ENCODE data around the gene CCDC88C.

The CCDC88C gene

DNA sequence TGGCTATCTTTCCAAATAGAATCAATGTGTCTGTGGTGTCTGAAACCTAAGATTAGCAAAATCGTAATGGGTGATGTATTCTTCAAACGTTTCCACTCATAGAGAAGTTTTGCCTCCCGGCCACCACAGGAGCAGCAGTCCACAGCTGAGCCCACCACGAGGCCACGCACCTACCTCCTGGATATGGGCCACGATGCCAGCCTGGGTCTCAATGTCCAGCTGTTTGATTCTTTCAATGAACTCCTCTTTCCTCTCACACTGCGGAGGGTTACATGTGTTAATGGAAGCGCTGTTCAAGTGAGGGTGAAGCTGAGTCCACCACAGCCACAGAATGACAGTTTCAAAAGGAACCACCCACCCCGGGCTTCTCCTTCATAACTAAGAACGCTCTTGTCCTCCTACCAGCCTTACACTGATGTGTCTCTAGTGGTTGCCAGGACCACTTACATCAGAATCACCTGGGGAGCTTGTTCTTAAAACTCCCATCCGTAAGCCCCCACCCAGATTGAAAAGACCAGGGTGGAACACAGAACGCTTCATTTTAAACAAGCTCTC, 75.3 kb downstream of the CCDC88C start:
- no peak for DNase-seq

DNA sequence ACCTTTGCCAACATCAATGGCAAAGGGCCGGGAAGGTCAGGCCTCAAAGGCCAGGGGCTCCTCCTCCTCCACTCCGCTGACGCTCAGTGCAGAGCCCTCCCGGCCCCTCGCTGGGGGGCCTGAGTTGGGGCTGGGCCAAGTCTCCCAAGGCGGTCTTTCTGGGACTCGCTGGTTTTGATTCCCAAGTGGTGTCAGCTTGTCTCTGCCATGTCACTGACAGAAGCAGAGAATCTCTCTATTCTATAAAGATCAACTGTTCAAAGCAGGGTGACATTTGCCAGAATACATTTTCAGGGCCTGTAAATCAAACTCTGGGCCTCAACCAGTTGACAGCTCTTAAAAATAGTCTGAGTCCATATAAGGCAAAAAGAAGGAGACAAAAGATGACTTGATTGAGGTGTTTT, 75.9 kb downstream of the CCDC88C start:
- DNase-seq: no peak

DNA sequence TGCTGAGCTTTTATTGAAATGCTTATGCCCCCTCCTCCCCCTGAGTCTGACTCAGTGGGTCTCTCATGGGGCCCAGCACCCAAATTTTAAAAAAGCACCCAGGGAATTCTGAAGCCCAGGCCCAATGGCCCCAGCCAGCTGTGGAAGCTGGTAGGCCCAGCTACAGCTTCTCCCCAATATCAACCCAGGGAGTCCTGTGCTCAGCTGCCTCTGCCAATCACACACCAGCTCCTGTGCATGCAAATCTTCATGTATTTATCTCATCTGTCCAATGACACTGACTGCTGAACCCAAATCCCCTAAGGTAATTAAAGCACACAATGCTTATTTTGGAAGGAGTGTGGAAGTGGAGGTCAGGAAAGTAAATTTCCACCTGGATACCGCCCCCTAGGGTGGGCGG, 76.3 kb downstream of the CCDC88C start:
- no peak for DNase-seq

- DNase-seq: no peak
Observed at GRCh38 chr14:91339671-91340369, 77.8 kb downstream of the CCDC88C start.

GRCh38 chr14:91339076-91339475, 78.5 kb downstream of the CCDC88C start:
- no peak for DNase-seq

- no peak for DNase-seq
Observed at GRCh38 chr14:91338379-91338778, 79.2 kb downstream of the CCDC88C start.

GRCh38 chr14:91337699-91338335, 79.8 kb downstream of the CCDC88C start:
- DNase-seq: no peak

DNA sequence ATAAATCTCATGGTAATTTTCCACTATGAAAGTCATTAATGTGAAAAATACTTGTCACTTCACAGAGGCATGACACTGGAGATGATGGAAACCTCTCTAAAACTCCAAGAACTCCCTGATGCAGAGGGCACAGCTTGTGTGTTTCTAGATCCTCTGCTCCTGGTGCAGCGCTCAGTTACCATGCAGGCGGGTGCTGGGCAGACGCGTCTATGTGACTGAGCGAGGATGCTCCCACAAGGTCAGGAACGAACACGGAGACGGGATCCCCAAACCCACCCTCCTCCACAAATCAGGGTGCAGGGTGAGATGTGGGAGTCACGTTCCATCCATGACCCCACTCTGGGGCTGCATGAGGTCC, 81.5 kb downstream of the CCDC88C start:
- no peak for DNase-seq

GRCh38 chr14:91335191-91336092, 82.2 kb downstream of the CCDC88C start:
- no peak for DNase-seq

GRCh38 chr14:91333650-91334039, 84.0 kb downstream of the CCDC88C start:
- no peak for DNase-seq

DNA sequence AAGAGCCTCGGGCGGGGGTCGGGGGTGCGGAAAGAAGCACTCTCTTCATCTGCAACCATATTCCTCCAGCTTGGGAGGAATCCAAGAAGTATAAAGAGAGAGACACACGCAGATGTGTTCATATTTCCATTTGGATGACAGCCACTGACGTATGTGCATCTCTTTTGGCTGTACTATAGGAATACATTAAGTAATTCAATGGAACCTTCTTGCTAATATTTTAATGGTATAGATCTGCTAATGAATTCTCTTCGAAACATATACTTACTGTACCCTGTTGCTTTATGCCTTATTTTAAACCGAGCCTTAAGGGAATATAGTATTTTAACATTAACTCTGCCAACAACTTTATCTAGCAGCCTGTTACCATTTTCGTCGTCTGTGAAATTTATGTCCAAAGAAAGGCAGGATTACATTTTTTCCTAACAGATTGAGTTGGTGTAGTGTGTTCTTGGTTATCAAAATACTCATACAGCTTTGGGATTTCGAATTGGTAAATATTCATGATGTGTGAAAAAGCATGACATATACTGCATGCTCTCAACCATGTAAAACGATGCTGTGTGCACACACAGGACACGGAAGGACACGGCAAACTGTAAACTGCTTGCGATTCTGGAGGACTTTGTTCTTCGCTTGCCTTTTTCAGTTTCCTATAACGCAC, 84.5 kb downstream of the CCDC88C start:
- no peak for DNase-seq

- DNase-seq: no peak
Observed at GRCh38 chr14:91332171-91332985, 85.2 kb downstream of the CCDC88C start.

DNA sequence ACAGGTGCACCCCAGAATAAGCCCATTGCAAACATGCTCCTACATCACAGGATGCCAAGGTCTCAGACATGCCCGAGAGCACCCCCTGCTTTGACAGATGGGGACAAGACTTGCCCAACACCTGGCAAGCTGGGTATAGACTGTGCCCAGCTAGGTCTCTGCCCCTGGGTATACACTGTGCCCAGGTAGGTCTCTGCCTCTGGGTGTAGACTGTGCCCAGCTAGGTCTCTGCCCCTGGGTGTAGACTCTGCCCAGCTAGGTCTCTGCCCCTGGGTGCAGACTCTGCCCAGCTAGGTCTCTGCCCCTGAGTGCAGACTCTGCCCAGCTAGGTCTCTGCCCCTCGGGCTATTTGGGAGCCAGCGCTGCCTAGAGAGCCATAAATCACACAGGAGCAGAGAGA, 85.9 kb downstream of the CCDC88C start:
- no peak for DNase-seq

- no peak for DNase-seq
Observed at GRCh38 chr14:91330856-91331255, 86.8 kb downstream of the CCDC88C start.

DNA sequence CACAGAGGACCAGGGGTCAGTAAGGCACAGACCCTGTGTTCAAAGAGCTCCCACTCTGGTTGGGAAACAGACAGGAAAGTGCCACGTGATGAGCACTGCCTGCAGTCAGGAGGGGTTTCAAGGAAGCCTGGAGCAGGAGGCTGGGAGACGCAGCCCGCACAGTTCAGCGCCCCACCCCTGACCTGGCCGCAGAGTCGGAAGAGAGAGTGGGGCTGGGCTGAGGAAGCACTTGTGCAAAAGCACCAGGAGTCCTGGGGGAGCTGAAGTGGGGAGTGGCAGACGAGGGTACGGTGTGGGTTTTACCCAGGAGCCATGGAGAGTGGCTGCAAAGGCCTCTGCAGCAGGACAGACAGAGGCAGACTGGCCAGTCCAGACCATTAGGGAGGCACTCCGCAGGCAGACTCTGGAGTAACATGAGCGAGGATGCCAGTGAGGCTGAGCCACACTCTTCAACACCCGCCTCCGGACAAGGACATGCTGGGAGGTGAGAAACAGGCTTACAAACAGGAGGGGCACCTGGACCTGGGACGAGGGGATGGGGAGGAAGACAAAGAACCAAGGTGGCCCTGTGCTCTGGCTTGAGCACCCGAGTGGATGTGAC, 87.4 kb downstream of the CCDC88C start:
- no peak for DNase-seq

DNA sequence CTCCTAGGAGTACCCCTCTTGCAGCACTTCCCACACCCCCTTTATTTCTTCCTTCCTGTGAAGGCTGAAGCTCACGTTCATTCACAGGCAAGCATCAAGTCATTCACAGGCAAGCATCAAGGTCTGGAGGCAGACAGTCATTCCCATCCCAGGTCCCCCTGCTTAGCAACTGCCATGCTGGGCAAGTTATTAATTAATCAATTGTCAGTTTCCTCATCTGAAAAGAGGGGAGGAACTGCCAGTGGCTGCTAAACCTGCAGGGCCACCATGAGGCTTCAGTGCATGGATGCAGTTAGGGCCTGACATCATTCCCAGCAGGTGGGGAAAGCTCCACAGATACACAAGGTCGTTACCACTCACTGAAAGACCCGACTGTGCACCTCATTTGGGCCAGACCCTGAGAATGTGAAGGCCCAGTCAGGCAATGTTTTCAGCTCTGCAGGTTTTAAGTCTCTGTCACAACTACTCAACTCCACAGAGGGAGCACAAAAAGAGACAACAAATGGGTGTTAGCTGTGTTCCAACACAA, 88.1 kb downstream of the CCDC88C start:
- no peak for DNase-seq

- no peak for DNase-seq
Observed at GRCh38 chr14:91328313-91329050, 89.1 kb downstream of the CCDC88C start.

- no peak for DNase-seq
Observed at GRCh38 chr14:91327661-91328312, 89.8 kb downstream of the CCDC88C start.

DNA sequence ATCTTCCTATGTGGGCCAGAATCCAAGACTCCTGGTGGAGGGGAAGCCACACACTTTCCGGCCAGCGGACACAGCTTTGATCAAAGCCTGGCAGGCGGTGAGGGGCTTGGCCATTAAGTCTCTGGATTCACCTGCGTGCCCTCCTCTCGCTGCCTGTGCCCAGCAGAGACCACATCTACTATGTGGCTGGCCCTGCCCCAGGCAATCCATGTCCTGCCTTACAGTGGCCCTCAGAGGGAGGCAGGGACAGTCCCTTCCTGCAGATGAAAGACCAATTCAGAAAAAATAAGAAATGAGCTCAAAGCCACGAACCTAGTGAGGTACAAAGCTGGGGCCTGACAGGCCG, 90.4 kb downstream of the CCDC88C start:
- DNase-seq: no peak
